GM20000 (cell line): ENCODE results near the gene C5orf58.

Experiments used
- DNase-seq: peaks from one replicate; pipeline ENCODE4 v3.0.0; 2012; ENCODE audit warnings: low spot score
- TF ChIP-seq, protein P1 (sequence below): IDR thresholded peaks from 2 replicates; pipeline ENCODE4 v1.5.1; 2012; ENCODE audit warnings: mild to moderate bottlenecking, control low read depth; ENCODE audit errors: extremely low read depth, missing control alignments

C5orf58 gene

DNA sequence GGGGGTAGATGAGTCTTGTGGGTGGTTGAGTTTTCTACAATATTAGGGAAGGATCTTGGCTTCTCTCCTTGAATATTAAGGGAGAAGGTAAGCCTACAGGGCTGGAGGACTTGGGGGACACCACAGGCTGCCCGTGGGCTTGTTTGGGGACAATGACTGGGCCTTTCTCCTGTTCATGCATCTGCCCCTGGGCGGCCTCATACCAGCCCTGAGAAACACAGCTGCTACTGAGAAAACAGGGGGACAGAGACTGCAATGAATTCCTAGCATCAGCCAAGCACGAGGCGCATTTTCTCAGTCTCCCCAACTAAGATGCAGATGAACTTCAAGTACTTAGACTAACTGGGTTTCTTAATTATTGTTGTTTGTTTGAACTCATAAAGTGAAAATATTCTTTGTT is 24.6 kb downstream of the C5orf58 start:
- TF ChIP-seq, protein P1, sequence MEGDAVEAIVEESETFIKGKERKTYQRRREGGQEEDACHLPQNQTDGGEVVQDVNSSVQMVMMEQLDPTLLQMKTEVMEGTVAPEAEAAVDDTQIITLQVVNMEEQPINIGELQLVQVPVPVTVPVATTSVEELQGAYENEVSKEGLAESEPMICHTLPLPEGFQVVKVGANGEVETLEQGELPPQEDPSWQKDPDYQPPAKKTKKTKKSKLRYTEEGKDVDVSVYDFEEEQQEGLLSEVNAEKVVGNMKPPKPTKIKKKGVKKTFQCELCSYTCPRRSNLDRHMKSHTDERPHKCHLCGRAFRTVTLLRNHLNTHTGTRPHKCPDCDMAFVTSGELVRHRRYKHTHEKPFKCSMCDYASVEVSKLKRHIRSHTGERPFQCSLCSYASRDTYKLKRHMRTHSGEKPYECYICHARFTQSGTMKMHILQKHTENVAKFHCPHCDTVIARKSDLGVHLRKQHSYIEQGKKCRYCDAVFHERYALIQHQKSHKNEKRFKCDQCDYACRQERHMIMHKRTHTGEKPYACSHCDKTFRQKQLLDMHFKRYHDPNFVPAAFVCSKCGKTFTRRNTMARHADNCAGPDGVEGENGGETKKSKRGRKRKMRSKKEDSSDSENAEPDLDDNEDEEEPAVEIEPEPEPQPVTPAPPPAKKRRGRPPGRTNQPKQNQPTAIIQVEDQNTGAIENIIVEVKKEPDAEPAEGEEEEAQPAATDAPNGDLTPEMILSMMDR = no peak
- no peak for DNase-seq

DNA sequence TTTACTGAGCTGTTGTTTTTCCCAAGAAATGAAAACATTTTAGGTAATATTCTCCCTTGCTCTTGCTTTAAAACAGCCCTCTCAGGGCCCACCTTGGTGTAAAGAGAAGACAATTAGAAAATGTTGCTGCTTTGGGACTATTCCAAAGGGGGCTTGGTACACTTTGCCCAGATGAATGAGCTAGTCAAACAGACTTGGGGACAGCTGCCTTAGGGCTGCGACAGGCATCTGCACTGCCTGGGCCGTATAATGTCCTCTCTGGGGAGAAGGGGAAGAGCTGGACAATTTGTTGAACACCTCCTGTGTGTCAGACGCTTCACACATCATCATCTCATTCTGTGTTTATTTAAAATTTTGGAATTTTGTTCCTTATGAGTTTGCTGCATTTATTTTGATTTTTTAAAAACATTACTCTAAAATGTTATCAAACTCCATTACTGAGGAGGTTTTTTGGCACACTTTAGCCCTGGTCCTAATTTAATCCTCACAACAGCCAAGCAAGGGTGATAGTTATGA is 28.8 kb downstream of the C5orf58 start:
- no peak for DNase-seq

DNA sequence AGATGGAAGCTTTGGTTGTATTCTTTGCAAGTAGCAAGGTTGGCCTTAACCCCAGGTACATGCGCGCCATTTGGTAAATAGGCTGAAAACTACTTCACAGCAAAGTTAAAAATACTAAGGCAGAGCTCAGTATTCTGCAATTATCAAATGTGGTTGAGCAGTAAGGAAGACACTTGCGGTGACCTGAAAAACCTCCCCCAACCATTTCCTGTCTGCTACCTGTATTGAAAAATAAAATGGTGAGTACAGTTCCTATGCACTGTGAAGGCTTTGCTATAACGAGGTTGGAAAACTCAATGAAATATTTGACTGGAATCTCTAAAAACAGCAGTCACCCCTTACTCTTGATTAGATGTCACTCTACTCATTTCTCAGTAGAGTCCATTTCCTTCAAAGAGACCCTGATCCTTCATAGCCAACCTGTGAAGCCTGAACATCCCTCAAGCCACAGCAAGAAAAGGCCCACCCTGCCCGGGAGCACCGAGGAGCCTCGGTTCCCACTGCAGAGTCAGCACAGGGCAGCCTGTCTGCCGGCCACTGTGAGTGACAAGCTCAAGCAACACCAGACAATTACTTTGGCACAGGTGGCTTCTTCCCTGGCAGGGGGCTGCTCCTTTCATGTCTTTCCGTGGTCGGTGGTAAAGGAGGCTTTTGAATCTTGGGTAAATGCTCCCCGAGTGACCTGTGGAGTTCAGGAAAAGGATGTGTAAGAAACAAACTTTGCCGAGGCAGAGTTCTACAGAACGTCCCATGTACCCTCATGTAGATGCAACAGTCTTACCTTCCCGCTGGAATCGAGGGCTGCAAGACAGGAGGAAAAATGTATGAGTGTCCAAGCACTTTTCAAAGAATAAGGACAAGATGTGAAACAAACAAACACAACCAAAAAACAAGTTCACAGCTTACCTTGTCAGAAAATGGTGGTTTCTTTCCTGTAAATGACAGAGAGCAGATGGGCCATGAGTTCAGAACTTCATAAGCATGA is 29.6 kb downstream of the C5orf58 start:
- TF ChIP-seq, protein P1 = no peak
- DNase-seq = no peak

More for the DNA sequence above, 28.8 kb downstream of the C5orf58 start:
- TF ChIP-seq, protein P1 = no peak

DNA sequence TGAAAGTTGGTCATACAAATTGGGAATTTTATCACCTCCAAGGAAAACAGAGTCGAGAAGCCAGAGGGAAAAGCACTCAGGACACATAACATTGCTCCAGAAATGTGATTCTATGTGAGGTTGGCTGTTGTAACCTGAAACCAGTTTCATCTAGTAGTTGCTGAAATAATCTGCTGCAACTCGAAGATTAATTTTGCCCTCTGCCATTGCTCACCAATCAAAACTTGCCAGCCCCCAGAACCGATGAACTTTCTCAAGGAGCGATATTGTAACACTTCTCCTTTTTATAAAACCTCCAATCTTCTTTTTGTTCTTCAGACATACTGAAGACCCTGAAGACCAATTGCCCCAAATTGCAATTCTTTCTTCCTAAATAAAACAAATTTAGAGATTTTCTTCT is 31.1 kb downstream of the C5orf58 start:
- DNase-seq = no peak
- TF ChIP-seq, protein P1 = no peak

DNA sequence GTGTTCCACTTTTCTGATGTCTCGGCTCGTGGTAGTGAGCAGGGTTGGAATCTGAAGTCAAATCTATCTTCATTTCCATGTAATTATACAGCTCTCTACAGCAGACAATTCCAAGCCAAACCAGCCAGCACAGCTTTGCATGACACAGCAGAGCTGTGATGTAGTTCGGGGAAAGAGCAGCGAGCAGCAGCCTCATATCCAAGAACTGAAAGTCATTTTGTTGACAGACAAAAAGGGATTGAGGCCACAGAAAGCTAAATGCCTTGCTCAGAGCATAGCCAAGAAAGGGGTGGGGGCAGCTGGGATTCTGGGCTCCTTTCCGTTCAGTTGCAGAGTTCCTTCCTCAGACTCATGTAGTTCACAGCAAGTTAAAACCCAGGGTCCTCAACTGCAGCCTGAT is 32.7 kb downstream of the C5orf58 start:
- no peak for DNase-seq
- TF ChIP-seq, protein P1 = no peak

DNA sequence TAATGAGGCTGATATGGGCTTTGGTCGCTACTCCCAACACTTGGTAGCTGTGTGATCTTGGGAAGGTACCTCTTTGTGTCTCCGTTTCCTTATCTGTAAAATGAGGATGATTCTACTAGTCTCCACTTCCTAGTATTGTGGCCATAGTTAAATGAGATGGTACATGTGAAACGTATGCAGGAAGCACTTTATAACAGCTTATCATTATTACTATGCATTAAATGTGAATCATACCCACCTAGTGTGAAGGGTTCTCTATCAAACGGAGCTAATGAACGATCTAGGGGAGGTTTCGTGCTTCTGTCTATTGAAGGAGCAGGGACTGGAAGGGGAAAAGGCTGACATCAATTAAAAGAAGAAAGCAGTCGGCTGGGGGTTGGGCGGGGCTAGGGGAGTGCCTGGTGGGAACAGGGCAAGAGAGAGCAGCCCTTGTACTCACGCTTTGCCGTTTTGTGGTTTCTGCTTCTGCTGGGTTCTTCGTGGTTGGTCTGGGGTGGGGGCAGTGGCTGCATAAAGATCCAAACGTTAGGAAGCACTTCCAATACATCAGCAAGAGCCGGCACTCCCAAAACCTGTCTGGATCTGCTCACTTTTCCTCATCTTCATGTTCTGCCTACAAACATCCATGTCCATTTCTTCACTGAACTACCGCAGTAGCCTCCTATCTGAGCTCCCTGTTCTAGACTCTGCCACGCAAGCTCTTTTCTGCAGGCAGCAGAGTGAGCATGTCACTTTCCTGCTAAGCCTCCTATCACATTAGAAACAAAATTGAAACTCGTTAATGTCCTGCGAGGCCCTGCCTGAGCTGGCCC is 34.0 kb downstream of the C5orf58 start:
- TF ChIP-seq, protein P1 = no peak
- no peak for DNase-seq
